ENCODE data around the gene STX1B.
A peak's percentile ranks its signal among the peaks of the same experiment; 100 is the strongest.

The STX1B gene

DNA sequence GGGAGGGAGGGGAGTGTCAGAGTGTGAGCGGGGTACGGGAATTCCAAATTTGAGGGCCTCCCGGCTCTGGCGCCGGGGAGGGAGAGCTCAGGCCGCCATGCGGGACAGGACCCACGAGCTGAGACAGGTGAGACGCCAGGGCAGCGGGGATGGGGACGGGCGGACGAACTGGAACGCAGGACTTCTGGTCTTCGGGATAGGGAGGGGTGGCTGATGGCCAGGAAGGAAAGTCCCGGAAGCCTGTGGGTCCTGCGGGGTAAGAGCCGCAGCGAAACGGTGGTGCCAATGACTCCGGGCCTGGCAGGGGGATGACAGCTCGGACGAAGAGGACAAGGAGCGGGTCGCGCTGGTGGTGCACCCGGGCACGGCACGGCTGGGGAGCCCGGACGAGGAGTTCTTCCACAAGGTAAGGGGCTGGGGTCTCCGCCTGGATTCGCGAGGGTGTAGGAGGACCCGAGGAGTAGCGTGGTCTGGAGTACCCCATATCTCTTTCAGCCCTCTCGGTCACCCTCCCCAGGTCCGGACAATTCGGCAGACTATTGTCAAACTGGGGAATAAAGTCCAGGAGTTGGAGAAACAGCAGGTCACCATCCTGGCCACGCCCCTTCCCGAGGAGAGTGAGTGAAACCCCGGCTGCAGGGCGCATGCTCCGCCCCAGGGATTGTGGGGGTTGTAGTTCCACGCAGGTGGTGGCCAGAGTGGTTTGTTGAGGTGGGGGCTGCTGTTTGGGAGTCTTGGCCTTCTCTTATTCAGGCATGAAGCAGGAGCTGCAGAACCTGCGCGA is 23.5 kb upstream of the STX1B start:
- 1 to 2% methylated on average over 47 of the region's 47 CpGs for WGBS, 2 experiments
- no peaks in the 10 kb centered on the region for H3K9me3 ChIP-seq (ENCODE audit: control insufficient read depth, low read length)
- no peak overlapping the region for H3K27ac ChIP-seq (ENCODE audit: insufficient read depth, low read depth, low read length, poor library complexity, severe bottlenecking)

DNA sequence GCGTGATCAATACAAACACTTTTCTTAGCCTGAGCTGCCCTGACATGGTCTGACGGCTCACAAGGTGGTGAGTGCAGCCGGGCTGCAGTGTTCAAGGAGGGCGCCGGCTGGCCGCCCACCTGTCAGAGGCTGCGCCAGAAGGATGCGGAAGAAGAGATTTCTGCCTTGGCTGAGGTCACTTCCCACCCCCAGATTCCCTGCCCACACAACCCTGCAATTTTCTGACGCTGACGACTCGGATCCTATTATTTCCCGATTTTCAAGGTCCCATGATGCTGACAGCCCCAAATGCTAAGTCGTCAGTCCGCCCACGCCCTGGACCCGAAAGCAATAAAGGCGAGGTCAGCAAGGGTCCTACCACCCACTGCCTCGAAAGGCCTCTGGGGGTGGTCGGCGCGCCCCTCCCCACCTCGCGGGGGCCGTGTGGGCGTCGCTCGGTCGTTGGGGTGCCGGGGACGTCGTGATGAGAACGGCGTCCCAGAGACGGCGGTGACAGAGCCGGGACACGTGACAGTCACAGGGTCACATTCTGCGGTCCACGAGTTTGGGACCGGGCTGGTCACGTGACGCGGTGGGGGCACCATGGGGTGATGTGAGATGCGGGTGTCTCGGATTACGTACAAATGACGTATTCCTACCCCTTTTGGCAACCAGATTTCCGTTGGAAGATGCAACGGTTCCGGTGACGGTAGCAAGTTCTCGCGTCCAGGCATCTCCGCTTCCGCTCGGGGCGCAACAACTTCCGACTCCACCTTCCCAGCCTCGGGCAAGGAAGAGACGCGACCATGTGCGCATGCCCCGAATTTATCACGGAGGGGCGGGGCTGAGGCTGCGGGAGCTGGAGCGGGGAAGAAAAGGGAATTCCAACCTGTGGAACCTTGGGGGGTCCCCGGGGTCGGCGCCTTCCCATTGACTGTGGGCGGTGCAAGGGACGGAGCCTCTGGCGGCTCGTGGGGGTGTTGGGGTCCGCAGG is 22.6 kb upstream of the STX1B start, which contains the start of gene STX4:
Gene STX4, plus strand, starts transcription at position 823 of the 973 bp plus-strand sequence. CDS start 248 bp downstream, outside the sequence.
- no peaks in the 10 kb centered on the region for H3K27me3 ChIP-seq (ENCODE audit: control insufficient read depth, insufficient read depth, low read length, poor library complexity, severe bottlenecking)
- H3K9me3 ChIP-seq (ENCODE audit: control insufficient read depth, low read length), result no peaks in the 10 kb centered on the region
- peak within 1 kb of the TSS; percentile 48 for H3K27ac ChIP-seq (ENCODE audit: insufficient read depth, low read depth, low read length, poor library complexity, severe bottlenecking)
- H3K36me3 ChIP-seq (ENCODE audit: control insufficient read depth, insufficient read depth, low read length), result no peaks in the 10 kb centered on the region
- no peaks in the 10 kb centered on the region for H3K4me1 ChIP-seq (ENCODE audit: control insufficient read depth, insufficient read depth, low read length)
- H3K4me3 ChIP-seq (ENCODE audit: insufficient read depth, low read depth, low read length), result peak within 1 kb of the TSS; percentile 98
- 2% methylated on average over 75 of the region's 75 CpGs for WGBS, 2 experiments

More for the DNA sequence above, 23.5 kb upstream of the STX1B start:
- H3K36me3 ChIP-seq (ENCODE audit: control insufficient read depth, insufficient read depth, low read length), result no peaks in the 10 kb centered on the region
- H3K4me3 ChIP-seq (ENCODE audit: insufficient read depth, low read depth, low read length), result peak overlapping the region; percentile 98
- H3K27me3 ChIP-seq (ENCODE audit: control insufficient read depth, insufficient read depth, low read length, poor library complexity, severe bottlenecking), result no peaks in the 10 kb centered on the region
- H3K4me1 ChIP-seq (ENCODE audit: control insufficient read depth, insufficient read depth, low read length), result no peaks in the 10 kb centered on the region

DNA sequence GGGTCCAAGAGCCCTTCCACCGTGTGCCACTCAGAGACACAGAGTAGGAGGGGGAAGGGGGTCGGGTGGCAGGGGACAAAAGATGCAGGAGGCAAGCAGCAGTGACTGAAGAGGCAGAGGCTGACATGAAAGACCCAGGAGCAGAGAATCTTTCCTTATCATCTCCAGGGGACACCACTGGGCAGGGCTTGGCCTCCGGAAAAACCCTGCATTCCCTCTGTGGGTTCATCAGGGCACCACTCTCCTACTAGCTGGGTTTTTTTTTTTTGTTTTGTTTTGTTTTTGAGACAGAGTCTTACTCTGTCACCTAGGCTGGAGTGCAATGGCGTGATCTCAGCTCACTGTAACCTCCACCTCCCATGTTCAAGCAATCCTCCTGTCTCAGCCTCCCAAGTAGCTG is 20.8 kb upstream of the STX1B start:
- Histone ChIP-seq H3K36me3 (ENCODE audit: control insufficient read depth, insufficient read depth, low read length) (no peaks in the 10 kb centered on the region), H3K4me3 (ENCODE audit: insufficient read depth, low read depth, low read length) (no peak overlapping the region), H3K27me3 (ENCODE audit: control insufficient read depth, insufficient read depth, low read length, poor library complexity, severe bottlenecking) (no peaks in the 10 kb centered on the region), H3K27ac (ENCODE audit: insufficient read depth, low read depth, low read length, poor library complexity, severe bottlenecking) (no peak overlapping the region), H3K9me3 (ENCODE audit: control insufficient read depth, low read length) (no peaks in the 10 kb centered on the region), H3K4me1 (ENCODE audit: control insufficient read depth, insufficient read depth, low read length) (no peaks in the 10 kb centered on the region)
- WGBS, 2 experiments, result 78 to 83% methylated on average over 3 to 4 of the region's 4 CpGs

DNA sequence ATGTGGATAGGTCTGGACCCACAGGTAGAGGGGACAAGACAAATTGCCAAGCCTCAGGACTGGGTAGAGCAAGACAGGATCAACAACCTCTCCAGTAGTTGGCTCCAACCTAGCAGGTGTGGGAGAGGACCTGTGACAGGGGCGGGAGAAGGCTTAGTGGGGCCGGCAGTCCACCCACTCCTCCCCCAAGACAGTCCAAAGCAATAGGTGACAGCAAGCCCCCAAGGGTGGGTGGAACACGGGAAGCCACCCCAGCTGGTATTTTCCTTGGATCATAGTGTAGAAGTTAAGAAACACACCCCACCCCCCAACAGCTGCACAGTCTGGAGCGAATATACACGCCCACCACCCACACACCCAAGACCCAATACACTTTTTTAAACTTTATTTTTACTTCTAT is 18.8 kb upstream of the STX1B start:
- H3K36me3 ChIP-seq (ENCODE audit: control insufficient read depth, insufficient read depth, low read length), result no peaks in the 10 kb centered on the region
- no peaks in the 10 kb centered on the region for H3K27me3 ChIP-seq (ENCODE audit: control insufficient read depth, insufficient read depth, low read length, poor library complexity, severe bottlenecking)
- WGBS, 2 experiments, result 83 to 89% methylated on average over 3 of the region's 5 CpGs
- H3K4me3 ChIP-seq (ENCODE audit: insufficient read depth, low read depth, low read length), result no peak overlapping the region
- H3K4me1 ChIP-seq (ENCODE audit: control insufficient read depth, insufficient read depth, low read length), result no peaks in the 10 kb centered on the region
- H3K9me3 ChIP-seq (ENCODE audit: control insufficient read depth, low read length), result no peaks in the 10 kb centered on the region
- H3K27ac ChIP-seq (ENCODE audit: insufficient read depth, low read depth, low read length, poor library complexity, severe bottlenecking), result no peak overlapping the region

DNA sequence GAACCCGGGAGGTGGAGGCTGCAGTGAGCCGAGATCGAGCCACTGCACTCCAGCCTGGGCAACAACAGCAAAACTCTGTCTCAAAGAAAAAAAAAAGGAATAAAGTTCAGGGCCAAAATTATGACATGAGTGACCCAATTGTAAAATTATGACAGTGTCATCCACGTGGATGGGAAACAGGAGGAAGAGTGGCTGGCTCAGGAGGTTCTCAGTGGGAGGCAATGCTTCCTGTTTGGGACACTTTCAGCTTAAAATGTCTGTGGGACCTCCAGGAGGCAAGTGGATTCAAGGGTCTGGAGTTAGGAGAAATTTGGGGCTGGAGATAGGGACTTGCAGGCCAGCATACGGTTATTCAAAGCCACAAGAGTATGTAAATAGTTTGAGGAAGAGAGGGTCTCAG is 14.9 kb upstream of the STX1B start:
- Histone ChIP-seq H3K27ac (ENCODE audit: insufficient read depth, low read depth, low read length, poor library complexity, severe bottlenecking) (no peak overlapping the region), H3K4me3 (ENCODE audit: insufficient read depth, low read depth, low read length) (no peak overlapping the region), H3K27me3 (ENCODE audit: control insufficient read depth, insufficient read depth, low read length, poor library complexity, severe bottlenecking) (no peaks in the 10 kb centered on the region), H3K36me3 (ENCODE audit: control insufficient read depth, insufficient read depth, low read length) (no peaks in the 10 kb centered on the region), H3K9me3 (ENCODE audit: control insufficient read depth, low read length) (no peaks in the 10 kb centered on the region), H3K4me1 (ENCODE audit: control insufficient read depth, insufficient read depth, low read length) (no peaks in the 10 kb centered on the region)
- WGBS, 2 experiments, result 83 to 86% methylated on average over 5 of the region's 5 CpGs

DNA sequence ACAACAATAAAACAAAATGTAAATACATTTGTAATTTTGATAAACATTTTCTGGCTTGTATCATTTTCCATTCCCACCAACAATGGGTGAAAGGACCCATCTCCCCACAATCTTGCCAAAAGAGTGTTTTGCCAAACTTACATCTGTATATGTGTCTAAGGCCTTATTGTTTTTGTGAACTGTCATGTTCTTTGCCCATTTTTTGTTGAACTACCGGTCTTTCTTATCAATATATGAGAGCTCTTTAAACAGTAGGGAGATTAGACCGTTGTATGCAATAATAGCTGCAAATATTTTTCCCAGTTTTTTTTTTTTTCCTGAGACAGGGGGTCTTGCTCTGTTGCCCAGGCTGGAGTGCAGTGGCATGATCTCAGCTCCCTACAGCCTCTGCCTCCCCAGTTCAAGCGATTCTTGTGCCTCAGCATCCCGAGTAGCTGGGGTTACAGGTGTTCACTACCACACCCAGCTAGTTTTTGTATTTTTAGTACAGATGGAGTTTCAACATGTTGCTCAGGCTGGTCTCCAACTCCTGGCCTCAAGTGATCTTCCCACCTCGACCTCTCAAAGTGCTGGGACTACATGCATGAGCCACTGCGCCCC is 13.3 kb upstream of the STX1B start:
- 86% methylated on average over 6 of the region's 6 CpGs for WGBS, 2 experiments
- no peaks in the 10 kb centered on the region for H3K9me3 ChIP-seq (ENCODE audit: control insufficient read depth, low read length)

DNA sequence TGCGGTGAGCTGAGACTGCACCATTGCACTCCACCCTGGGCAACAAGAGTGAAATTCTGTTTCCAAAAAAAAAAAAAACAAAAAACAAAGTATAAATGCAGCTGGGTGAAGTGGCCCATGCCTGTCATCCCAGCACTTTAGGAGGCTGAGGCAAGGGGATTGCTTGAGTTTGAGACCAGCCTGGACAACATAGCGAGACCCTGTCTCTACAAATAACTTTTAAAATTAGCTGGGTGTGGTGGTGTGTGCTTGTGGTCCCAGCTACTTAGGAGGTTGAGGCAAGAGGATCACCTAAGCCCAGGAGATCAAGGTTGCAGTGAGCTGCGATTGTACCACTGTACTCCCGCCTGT is 12.8 kb upstream of the STX1B start:
- Histone ChIP-seq H3K4me1 (ENCODE audit: control insufficient read depth, insufficient read depth, low read length) (no peaks in the 10 kb centered on the region), H3K36me3 (ENCODE audit: control insufficient read depth, insufficient read depth, low read length) (no peaks in the 10 kb centered on the region), H3K9me3 (ENCODE audit: control insufficient read depth, low read length) (no peaks in the 10 kb centered on the region), H3K27ac (ENCODE audit: insufficient read depth, low read depth, low read length, poor library complexity, severe bottlenecking) (no peak overlapping the region), H3K27me3 (ENCODE audit: control insufficient read depth, insufficient read depth, low read length, poor library complexity, severe bottlenecking) (no peaks in the 10 kb centered on the region), H3K4me3 (ENCODE audit: insufficient read depth, low read depth, low read length) (no peak overlapping the region)
- WGBS, 2 experiments, result 93 to 94% methylated on average over 2 to 4 of the region's 4 CpGs

More for the DNA sequence above, 13.3 kb upstream of the STX1B start:
- Histone ChIP-seq H3K4me1 (ENCODE audit: control insufficient read depth, insufficient read depth, low read length) (no peaks in the 10 kb centered on the region), H3K36me3 (ENCODE audit: control insufficient read depth, insufficient read depth, low read length) (no peaks in the 10 kb centered on the region), H3K4me3 (ENCODE audit: insufficient read depth, low read depth, low read length) (no peak overlapping the region), H3K27me3 (ENCODE audit: control insufficient read depth, insufficient read depth, low read length, poor library complexity, severe bottlenecking) (no peaks in the 10 kb centered on the region), H3K27ac (ENCODE audit: insufficient read depth, low read depth, low read length, poor library complexity, severe bottlenecking) (no peak overlapping the region)

DNA sequence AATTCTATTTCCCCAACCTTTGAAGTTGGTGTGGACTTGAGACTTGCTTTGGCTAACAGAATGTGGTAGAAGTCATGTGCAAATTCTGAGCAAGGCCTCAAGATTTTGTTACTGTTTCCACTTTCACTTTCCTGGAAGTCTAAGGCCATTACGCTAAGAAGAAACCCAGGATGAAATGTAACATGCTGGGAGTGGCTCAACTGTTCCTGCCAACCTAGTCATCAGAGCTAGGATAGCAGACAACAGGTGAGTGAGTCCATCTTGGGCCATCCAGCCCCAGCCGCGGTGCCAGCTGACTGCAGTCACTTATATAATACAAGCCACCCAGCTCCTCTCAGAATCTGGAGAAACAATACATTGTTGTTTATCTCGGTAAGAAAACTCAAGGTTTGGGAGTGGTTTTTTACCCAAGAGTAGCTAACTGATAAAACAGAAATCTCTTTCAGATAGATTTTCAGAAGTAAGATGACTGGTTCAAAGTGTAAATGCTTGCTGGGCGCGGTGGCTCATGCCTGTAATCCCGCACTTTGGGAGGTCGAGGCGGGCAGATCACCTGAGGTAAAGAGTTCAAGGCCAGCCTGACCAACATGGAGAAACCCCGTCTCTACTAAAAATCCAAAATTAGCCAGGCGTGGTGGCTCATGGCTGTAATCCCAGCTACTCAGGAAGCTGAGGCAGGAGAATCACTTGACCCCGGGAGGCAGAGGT is 12.3 kb upstream of the STX1B start:
- Histone ChIP-seq H3K4me1 (ENCODE audit: control insufficient read depth, insufficient read depth, low read length) (no peaks in the 10 kb centered on the region), H3K36me3 (ENCODE audit: control insufficient read depth, insufficient read depth, low read length) (no peaks in the 10 kb centered on the region), H3K27me3 (ENCODE audit: control insufficient read depth, insufficient read depth, low read length, poor library complexity, severe bottlenecking) (no peaks in the 10 kb centered on the region), H3K9me3 (ENCODE audit: control insufficient read depth, low read length) (no peaks in the 10 kb centered on the region), H3K27ac (ENCODE audit: insufficient read depth, low read depth, low read length, poor library complexity, severe bottlenecking) (no peak overlapping the region), H3K4me3 (ENCODE audit: insufficient read depth, low read depth, low read length) (no peak overlapping the region)
- WGBS, 2 experiments, result 86% methylated on average over 12 of the region's 12 CpGs

DNA sequence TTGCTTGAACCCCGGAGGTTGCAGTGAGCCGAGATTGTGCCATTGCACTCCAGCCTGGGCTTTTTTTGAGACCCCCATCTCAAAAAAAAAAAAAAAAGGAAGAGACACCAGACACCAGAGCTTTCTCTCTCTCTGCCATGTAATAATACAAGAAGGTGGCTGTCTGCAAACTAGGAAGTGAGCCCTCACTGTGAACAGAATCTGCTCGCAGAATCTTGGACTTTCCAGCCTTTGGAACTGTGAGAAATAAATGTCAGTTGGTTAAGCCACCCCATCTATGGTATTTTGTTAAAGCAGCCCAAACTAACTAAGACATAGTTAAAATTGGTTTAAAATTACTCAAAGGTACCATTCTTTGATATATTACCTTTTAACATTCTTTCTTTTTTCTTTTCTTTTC is 10.1 kb upstream of the STX1B start:
- WGBS, 2 experiments, result 91 to 92% methylated on average over 3 of the region's 3 CpGs
- no peak overlapping the region for H3K27ac ChIP-seq (ENCODE audit: insufficient read depth, low read depth, low read length, poor library complexity, severe bottlenecking)
- H3K9me3 ChIP-seq (ENCODE audit: control insufficient read depth, low read length), result no peaks in the 10 kb centered on the region

More for the DNA sequence above, 10.1 kb upstream of the STX1B start:
- Histone ChIP-seq H3K27me3 (ENCODE audit: control insufficient read depth, insufficient read depth, low read length, poor library complexity, severe bottlenecking) (no peaks in the 10 kb centered on the region), H3K4me3 (ENCODE audit: insufficient read depth, low read depth, low read length) (no peak overlapping the region), H3K36me3 (ENCODE audit: control insufficient read depth, insufficient read depth, low read length) (no peaks in the 10 kb centered on the region), H3K4me1 (ENCODE audit: control insufficient read depth, insufficient read depth, low read length) (no peaks in the 10 kb centered on the region)

Data from ectodermal cell (in vitro differentiated cells).